GM18873 (cell line): ENCODE data around the gene TNS3.

Source experiments
- ATAC-seq: cut with Tn5 transposase; IDR thresholded peaks from one replicate; pipeline ENCODE4 v1.9.1; 2021; ENCODE audit warnings: mild to moderate bottlenecking, moderate library complexity, moderate number of reproducible peaks; ENCODE audit not compliant: unreplicated experiment, low FRiP score

Gene TNS3

GRCh38 chr7:47529405-47529804 is 52.5 kb downstream of the TNS3 start:
- ATAC-seq: no peak

DNA sequence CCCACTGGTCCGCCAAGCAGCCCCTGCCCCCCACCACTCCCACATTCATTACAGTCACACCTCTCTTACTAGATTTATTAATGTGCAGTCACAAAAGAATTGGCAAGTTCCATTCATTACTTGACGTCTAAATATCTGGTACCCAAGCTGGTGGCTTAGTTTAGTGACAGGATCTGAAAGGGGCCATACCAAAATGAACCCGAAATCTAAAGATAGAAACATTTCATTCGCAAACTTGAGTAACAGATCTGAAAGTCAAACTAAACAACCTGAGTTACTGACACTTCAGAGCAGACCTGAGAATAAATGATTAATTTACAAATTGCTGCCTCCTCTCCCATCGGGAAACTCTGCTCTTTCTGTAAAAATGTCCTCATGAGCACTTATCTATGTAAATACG is 53.4 kb downstream of the TNS3 start:
- ATAC-seq: no peak

DNA sequence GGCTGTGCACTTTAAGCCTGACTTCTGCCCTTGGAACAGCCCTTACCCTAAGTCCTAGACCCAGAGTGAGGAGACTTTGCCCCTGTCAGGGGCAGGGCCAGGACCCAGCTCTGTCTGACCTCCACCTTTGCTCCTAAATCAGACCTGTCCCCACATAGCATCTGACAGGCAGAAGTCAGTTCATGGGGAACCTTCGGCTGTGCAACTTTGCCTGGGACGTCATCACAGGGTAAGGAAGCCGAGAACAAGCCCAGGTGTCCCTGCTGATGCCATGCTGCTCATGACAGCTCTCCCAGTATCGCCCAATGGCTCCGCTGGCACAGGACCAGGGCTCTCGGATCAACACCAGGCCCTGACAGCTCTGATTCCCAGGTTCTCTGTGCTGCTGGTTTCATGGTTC is 55.4 kb downstream of the TNS3 start:
- ATAC-seq: no peak

DNA sequence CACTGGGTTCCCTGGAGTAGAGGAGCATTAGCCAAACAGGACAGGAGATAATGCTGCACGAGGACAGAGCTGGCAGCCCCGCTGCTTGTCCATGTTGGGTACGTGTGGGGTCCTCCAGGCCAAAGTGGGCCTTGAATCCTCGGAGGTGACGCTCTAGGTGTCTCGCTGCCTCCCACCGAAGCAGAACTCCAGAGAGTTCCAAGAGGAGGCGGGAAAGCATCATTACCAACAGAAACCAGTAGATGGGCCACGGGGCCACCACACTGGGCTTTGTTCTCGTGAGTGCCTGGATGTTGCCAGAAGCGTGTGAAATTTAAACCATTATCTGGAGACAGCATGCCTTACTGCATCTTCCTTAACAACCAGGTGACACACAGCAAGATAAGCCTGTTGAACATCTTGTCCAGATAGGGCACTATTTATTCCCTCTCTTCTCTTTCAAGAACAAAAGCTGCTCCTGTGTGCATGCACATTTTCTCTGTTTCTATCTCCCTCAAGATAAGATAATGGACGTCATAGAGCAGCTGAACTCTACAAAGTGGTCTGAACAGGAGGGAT is 56.8 kb downstream of the TNS3 start:
- no peak for ATAC-seq

DNA sequence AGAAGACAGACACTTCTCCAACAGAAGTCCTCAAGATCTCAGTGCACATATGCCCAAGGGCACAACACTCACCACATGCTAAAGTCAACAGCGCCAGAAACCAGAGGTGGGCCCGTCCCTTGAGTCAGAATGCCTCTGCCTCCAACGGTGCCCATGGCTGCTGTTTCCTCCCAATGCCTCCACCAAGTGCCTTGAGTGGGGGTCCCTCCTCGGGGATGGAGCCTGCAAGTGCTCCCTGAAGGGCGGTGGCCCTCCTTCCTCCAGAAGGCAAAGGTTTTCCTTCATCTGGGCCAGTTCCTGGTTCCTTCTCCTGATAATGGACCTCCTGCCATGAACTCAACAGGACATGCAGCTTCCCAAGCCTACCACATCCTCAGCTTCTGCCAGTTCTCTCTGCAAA is 58.5 kb downstream of the TNS3 start:
- no peak for ATAC-seq

DNA sequence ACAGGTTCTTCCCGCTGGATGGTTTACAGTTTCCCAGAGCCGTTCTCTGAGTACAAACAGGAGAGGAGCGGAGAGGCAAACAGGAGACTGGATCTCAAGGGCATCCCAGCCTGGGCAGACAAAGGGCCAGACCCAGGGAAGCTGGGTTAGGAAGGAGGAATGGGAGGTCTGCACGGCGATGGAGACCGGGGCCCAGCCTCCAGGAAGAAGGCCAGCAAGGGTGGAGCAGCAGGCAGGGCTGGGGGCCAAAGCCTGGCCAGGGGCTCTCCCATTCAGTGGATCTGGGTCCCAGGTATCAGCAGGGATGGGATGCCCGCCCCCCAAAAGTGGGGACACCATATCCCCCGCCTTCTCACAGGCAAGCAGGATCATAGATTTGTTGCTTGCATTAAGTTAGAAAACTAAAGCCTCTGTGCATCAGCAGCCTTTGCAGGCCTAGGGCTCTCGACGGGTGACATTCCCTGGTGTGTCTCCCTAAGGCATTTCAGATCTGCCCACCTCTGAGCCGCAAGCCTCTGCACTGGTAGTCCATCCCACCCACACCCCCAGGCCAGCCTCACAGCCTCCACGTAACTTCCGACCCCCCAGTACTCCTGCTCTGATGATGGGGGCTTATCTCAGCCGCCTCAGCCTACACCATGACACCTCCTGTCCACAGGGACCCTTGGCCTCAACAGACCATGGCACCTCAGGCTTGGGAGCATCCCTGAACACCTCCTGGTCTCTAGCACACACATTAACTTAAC is 59.9 kb downstream of the TNS3 start:
- no peak for ATAC-seq

GRCh38 chr7:47521011-47521795 is 60.7 kb downstream of the TNS3 start:
- ATAC-seq: no peak

DNA sequence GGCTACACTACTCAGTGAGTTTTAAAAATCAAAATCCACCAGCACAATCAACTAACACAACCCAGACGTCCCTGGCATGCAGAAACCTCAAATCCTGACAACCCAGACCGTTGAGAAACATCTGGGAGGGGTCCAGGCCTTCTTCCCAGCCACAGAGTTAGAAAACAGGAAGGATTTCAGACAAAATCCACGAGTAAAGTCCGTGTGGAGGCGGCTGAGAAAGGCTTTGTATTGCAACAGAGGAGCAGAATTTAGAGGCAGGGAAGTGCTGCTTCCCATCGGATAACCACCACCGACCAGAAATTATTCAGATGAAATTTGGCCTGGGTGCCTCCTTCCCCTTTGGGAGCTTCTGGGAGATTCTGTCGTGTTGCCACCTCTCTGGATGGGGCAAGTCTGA is 61.5 kb downstream of the TNS3 start:
- no peak for ATAC-seq

DNA sequence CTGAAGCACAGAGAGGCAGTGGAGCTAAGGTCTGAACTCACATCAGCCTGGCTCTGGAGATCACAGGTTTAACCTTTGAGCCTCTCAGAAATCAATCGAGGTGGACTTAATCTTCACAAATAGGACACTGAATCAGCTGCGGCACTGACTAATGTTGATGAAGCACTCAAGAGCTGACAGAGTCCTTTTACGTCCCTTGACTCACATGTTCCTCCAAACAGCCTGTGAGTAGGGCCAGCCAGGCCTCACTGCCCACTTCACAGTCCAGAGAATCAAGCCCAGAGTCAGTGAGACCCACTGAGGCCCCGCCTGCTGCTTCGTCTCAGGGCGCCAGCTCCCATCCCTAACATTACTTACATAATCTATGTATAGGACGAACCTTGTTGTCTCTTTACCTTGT is 63.1 kb downstream of the TNS3 start:
- no peak for ATAC-seq

GRCh38 chr7:47517821-47518480 is 64.0 kb downstream of the TNS3 start:
- ATAC-seq: no peak

GRCh38 chr7:47516985-47517600 is 64.8 kb downstream of the TNS3 start:
- no peak for ATAC-seq

DNA sequence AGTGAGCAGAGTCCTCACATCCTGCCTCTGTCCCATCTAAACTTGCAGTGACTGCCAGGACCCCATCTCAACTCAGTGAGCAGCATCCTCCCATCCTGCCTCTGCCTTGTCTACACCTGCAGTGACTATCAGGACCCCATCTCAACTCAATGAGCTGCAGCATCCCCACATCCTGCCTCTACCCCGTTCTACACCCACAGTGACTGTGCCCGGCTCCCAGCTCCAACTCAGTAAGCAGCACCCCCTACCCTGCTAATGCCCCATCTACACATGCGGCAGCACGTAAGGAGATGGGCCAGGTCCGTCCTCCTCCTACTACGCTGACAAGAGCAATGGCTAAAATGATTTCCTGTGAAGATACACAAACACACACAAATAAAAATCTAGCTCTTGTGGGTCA is 65.5 kb downstream of the TNS3 start:
- ATAC-seq: no peak

DNA sequence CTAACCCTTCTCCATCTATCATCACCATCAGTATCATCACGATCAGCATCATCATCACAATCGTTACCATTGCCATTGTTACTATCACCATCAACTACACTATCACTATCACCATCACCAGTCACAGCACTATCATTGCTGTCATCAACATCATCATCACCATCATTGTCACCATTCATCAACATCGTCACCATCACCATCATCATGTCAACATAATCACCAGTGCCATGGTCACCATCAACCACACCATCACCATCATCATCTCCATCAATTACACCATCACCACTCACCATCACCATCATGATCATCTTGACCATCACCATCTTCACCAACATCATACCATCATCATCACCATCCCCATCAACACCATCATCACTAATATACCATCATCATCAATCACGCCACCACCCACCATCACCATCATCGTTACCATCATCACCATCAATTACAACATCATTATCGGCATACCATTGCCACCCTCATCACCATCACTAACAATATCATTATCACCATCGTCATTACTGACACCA is 66.5 kb downstream of the TNS3 start:
- ATAC-seq: no peak

DNA sequence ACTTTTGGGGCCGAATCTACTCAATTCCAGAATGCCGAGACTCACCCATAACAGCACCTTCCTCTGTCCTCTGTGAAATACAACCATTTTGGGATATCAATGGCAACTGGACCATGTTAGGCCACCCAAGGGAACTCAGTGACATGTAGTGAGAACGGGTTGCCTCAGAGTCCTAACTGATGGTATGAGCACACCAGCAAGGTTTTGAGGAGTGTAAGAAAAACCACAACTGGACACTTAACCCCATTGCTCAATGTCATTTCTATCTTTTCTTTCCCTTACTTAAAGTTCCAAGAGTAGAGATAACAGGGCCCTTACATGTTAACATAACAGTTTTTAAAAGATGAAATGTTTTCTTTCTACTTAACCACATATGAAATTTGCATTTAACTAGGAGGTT is 67.1 kb downstream of the TNS3 start:
- no peak for ATAC-seq

GRCh38 chr7:47514367-47514766 is 67.5 kb downstream of the TNS3 start:
- ATAC-seq: no peak

DNA sequence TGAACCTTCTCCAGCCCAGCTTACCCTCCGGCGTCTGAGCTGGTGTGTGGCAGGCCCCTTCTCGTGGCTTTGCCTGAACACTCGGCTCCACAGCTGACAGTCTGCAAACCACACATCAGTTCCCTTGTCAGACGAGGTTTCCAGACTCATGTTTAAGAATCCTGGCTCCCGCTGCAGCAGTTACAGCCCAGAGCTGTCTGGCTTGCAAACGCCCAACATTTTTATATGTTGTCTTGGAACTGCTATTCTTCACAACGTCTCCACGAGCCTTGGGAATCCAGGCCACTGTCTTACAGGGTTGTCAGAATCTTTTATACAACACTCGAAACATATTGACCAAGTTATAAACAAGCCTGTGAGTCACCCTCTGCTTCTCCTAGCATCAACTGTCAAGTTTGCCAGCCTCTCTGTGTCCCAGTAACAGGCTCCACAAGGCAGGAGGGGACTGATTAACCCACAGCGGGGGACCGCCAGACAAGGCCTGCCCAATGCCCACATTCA is 68.1 kb downstream of the TNS3 start:
- no peak for ATAC-seq

GRCh38 chr7:47512481-47513176 is 69.3 kb downstream of the TNS3 start:
- ATAC-seq: no peak

DNA sequence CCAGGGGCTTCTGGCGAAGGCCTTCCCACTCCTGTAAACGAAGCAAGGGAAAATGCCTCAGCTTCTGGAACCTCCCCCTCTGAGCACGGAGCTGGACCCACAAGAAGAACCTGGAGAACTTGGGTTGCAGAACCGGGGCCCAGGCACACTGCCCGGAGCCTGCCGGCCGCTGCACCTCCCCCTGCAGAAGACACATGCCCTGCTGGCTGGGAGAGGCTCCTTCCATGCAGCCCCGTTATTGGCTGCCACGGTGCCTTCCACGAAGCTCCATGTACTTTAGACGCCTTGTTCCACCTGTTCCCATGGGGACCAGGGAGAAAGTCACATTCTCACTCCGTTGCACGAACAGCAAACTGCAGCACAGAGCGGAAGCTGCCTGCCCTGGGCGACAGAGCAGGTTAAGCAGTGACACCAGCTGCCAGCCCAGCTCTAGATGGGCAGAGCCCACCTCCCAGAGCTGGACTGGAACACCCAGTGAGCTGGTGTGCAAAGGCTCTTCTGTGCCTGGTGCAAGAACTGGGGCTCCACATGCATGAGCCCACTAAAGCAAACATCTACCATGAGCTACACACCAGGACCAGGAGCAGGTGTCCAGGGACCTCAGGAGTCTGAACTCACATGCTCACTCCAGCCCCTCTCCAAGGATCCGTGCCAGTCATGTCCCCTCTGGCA is 70.1 kb downstream of the TNS3 start:
- no peak for ATAC-seq

- ATAC-seq: no peak
Observed at GRCh38 chr7:47510786-47511185, 71.1 kb downstream of the TNS3 start.
